ENCODE results near the gene CPSF3.
"Not testable (repeated sequence)": the region's sequence is repeated elsewhere in the genome, so short reads cannot be mapped to it uniquely, and the experiment has no call there.

The CPSF3 gene

DNA sequence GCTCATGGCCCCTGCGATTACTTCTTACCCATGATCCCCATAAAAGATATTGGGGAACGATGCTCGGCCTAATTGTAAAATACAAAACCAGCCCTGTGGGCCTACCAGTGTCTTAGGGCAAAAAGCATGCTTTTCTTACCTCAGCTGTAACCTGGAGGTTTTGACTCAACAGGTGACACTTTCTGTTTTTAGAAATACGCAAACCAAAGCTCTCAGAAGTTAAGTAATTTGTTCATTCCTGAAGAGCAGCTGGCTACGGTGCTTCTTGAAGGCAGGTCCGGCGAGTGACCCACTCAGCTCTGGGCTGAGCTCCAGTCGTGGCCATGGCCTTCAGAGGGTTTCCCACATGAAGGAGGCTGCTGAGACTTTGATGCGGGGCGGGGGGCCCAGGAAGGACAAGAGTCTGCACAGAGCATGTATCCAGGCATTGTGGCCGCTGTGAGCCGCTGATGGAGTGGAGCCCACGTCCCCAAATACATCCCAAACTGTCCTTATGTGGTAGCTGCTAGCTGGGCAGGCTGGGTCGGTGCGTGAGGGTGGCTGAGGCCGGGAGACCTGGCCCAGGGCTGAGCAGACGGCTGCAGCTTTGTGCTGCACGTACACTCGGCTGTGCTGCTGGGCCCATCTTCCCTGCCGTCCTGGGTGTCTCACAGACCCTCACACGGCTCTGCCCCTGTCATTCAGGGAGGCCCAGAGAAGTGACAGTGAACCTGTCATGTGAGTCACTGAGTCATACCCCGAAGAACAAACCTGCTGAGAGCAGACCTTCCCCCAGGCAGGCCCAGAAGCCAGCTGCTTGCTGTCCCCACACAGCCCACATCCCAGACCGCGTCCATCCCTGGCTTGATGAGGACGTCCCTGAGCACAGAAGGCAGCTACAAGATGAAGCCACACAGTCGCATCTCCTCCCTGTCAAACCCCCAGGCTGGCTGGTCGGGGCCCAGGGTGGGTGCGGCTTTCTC lies 34.2 kb upstream of the CPSF3 start:
- H3K4me1 ChIP-seq (ENCODE audit: insufficient read depth, low read length) = peaks cover 13% of the 10 kb centered on the region
- H2AFZ ChIP-seq (ENCODE audit: low read depth, low read length) = no peak overlapping the region

DNA sequence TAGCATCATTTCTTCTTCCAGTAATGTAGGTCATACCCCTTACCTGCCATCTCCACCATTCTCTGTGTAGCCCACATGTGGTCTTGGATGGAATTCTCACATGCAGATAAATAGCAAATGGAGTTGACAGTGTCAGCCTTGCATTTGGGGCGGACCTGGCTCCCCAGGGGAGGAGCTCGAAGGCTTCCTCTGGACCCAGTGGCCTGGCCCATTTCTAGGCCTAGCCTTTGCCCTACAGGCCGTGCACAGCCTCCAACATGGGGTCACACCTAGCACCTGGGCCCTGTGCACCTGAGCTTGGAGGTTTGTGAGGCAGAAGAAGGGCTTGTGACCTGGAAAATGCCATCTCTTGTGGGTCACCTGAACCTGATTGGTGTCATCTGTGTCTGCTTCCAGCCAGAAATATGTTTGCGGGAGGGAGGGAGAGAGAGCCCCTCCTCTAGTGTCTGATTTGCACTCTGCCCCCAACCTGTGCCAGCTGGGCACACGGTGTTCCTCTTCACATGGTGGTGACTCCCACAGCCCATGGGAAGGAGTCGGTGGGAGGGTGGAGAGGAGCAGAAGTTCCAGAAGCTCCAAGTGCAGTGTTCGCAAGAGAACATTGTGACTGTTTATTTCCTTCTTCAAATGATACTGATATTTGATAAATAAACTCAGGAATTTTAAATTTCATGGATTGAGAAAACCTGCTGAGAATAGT lies 33.2 kb upstream of the CPSF3 start:
- no peaks in the 10 kb centered on the region for H3K27me3 ChIP-seq (ENCODE audit: insufficient read depth, low read length)
- peaks cover 77% of the 10 kb centered on the region for H3K36me3 ChIP-seq (ENCODE audit: insufficient read depth, low read length)
- H2AFZ ChIP-seq (ENCODE audit: low read depth, low read length) = no peak overlapping the region
- no peak overlapping the region for H3K4me3 ChIP-seq (ENCODE audit: low read length)
- peaks cover 13% of the 10 kb centered on the region for H3K4me1 ChIP-seq (ENCODE audit: insufficient read depth, low read length)
- H3K9me3 ChIP-seq (ENCODE audit: low read length) = no peaks in the 10 kb centered on the region

More for the DNA sequence above, 34.2 kb upstream of the CPSF3 start:
- no peaks in the 10 kb centered on the region for H3K9me3 ChIP-seq (ENCODE audit: low read length)
- peaks cover 80% of the 10 kb centered on the region for H3K36me3 ChIP-seq (ENCODE audit: insufficient read depth, low read length)
- no peaks in the 10 kb centered on the region for H3K27me3 ChIP-seq (ENCODE audit: insufficient read depth, low read length)
- no peak overlapping the region for H3K4me3 ChIP-seq (ENCODE audit: low read length)

DNA sequence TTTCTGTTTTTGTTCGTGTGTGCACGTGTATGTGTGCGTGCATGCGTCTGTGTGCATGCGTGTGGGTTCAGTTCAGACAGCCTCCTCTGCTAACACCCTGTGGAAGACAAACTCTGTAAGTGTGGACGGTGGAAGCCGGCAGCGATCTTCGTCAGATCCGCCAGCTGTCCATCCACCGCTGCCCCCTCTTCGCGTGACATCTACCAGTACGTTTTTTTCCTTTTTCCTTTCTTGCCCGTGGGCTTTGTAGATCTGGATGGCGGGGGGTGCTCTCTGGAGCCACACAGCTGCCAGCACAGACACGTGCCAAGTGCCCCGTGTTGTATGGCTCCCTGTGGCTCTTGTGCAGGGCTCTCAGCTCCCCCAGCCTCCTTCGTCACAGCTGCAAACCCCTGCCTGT lies 32.5 kb upstream of the CPSF3 start:
- H3K36me3 ChIP-seq (ENCODE audit: insufficient read depth, low read length) = peaks cover 73% of the 10 kb centered on the region
- H2AFZ ChIP-seq (ENCODE audit: low read depth, low read length) = no peak overlapping the region
- H3K4me3 ChIP-seq (ENCODE audit: low read length) = no peak overlapping the region
- no peaks in the 10 kb centered on the region for H3K9me3 ChIP-seq (ENCODE audit: low read length)
- H3K4me1 ChIP-seq (ENCODE audit: insufficient read depth, low read length) = peaks cover 13% of the 10 kb centered on the region
- no peaks in the 10 kb centered on the region for H3K27me3 ChIP-seq (ENCODE audit: insufficient read depth, low read length)

DNA sequence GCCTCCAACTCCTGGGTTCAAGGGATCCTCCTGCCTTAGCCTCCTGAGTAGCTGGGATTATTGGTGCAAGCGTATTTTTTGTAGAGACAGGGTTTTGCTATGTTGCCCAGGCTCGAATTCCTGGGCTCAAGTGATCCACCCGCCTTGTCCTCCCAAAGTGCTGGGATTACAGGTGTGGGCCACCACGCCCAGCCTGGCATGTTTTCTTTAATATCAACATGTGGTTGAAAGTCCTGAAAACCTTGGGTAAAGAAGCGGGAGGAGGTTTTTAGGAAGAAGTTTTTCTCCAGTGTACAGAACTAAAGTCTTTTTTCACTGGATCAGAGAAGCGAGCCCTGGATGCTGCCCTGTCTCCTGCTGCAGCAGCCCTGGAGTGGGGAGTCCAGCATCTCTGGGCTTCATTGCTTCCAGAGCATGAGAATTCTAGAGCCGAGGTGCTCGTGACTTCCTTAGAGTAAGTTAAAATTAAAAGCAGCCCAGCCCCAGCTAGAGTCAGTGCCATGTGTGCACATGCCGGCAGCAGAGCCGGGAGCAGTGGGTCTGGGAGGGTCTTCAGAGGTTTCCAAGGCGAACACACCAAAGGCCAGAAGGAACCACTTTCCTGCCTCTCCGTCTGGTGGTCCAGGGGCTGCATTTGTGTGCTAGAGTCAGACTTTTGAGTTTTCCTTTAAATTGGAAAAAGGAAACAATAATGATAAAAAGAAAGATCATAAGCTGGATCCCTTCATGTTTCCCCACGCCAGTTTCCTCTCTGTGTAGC lies 31.3 kb upstream of the CPSF3 start:
- H3K4me1 ChIP-seq (ENCODE audit: insufficient read depth, low read length) = peaks cover 13% of the 10 kb centered on the region
- H3K36me3 ChIP-seq (ENCODE audit: insufficient read depth, low read length) = peaks cover 72% of the 10 kb centered on the region
- H3K27me3 ChIP-seq (ENCODE audit: insufficient read depth, low read length) = no peaks in the 10 kb centered on the region
- H3K4me3 ChIP-seq (ENCODE audit: low read length) = no peak overlapping the region
- H2AFZ ChIP-seq (ENCODE audit: low read depth, low read length) = no peak overlapping the region
- H3K9me3 ChIP-seq (ENCODE audit: low read length) = no peaks in the 10 kb centered on the region

DNA sequence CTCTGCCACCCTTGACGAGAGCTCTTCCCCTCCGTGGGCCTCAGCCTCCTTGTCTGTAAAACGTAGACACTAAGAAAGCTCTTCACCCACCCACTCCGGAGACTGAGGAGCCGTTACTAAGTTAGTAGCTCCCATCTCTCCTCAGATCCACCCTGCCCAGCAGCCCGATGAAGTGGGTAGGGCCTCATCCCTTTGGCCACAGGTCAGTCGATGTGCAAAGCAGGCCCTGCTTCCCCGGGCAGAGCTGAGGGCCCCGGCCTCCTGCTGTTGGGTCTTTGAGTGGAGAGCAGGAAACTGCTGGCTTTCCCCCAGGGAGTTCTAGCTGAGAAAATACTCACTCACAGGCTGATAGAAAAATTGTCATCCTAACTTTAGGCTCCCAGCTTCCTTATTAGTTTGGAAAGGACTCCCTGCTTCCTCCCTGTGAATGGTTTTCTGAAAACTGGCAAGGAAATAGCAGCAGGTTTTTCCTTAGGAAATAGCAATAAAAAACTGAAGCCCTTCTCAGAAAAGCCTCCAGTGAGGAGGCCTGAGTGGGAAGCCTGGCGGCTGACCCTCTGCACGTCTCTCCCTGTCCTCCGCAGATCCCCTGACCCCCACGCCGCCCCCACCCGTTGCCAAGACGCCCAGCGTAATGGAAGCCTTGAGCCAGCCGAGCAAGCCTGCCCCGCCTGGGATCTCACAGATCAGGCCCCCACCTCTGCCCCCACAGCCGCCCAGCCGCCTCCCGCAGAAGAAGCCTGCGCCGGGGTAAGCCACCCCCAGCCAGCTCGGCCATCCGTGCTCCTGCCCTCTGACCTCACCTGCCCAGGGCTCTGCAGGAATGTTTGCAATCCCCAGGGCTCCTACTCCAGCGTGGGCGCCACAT lies 30.3 kb upstream of the CPSF3 start:
- H3K36me3 ChIP-seq (ENCODE audit: insufficient read depth, low read length) = peaks cover 63% of the 10 kb centered on the region
- no peaks in the 10 kb centered on the region for H3K9me3 ChIP-seq (ENCODE audit: low read length)
- peaks cover 13% of the 10 kb centered on the region for H3K4me1 ChIP-seq (ENCODE audit: insufficient read depth, low read length)

DNA sequence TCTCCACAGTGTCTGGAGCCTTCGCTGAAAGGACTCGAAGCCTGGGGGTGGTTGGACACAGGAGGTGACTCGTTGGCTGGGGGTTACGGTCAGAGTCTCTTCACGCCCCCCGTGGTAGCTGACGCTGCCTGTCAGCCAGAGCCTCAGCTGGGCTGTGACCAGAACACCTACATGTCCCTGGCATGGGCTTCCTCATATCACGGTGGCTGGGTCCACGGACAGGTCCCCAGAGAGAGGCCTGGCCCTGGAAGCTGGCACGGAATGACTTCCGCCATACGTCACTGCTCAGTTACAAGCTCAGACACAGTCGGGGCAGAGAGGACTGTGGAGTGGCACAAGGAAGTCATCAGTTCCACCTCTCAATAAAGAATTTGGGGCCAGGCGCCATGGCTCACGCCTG lies 28.6 kb upstream of the CPSF3 start:
- H3K4me3 ChIP-seq (ENCODE audit: low read length) = no peak overlapping the region
- H3K36me3 ChIP-seq (ENCODE audit: insufficient read depth, low read length) = peaks cover 53% of the 10 kb centered on the region
- no peaks in the 10 kb centered on the region for H3K9me3 ChIP-seq (ENCODE audit: low read length)
- no peak overlapping the region for H2AFZ ChIP-seq (ENCODE audit: low read depth, low read length)
- H3K27me3 ChIP-seq (ENCODE audit: insufficient read depth, low read length) = no peaks in the 10 kb centered on the region
- H3K4me1 ChIP-seq (ENCODE audit: insufficient read depth, low read length) = peaks cover 13% of the 10 kb centered on the region

More for the DNA sequence above, 30.3 kb upstream of the CPSF3 start:
- no peaks in the 10 kb centered on the region for H3K27me3 ChIP-seq (ENCODE audit: insufficient read depth, low read length)
- no peak overlapping the region for H2AFZ ChIP-seq (ENCODE audit: low read depth, low read length)
- H3K4me3 ChIP-seq (ENCODE audit: low read length) = no peak overlapping the region

DNA sequence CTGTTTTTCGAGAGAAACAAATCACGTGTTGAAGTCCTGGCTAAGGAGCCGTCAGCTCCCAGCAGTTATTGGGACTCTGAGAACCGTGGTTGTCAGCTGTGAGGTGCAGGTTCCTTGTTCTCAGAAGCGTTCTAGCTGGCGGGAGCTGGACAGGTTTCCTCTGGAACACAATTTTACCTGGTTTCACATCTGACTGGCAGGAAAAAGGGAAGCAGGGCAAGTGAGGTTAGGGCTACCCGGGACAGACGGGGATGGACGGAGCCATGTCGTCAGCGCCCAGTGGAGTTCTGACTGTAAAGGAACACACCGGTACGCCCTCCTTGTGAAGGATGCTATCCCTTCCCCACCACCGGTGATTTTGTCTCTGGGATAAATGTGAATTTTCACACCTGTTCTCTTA lies 26.3 kb upstream of the CPSF3 start:
- H3K36me3 ChIP-seq (ENCODE audit: insufficient read depth, low read length) = peaks cover 52% of the 10 kb centered on the region

DNA sequence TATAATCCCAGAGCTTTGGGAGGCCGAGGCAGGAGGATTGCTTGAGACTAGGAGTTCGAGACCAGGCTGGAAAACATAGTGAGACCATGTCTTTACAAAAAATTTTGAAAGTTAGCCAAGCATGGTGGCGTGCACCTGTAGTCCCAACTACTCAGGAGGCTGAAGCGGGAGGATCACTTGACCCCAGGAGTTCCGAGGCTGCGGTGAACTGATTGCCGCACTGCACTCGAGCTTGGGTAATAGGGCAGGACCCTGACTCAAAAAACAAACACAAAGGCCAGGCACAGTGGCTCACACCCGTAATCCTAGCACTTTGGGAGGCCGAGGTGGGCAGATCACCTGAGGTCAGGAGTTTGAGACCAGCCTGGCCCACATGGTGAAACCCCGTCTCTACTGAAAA lies 25.2 kb upstream of the CPSF3 start:
- peaks cover 60% of the 10 kb centered on the region for H3K36me3 ChIP-seq (ENCODE audit: insufficient read depth, low read length)
- not testable (repeated sequence) for H3K4me1 ChIP-seq (ENCODE audit: insufficient read depth, low read length); H2AFZ ChIP-seq (ENCODE audit: low read depth, low read length); H3K27me3 ChIP-seq (ENCODE audit: insufficient read depth, low read length); H3K9me3 ChIP-seq (ENCODE audit: low read length); H3K4me3 ChIP-seq (ENCODE audit: low read length)

More for the DNA sequence above, 26.3 kb upstream of the CPSF3 start:
- Histone ChIP-seq H3K27me3 (ENCODE audit: insufficient read depth, low read length) (no peaks in the 10 kb centered on the region), H2AFZ (ENCODE audit: low read depth, low read length) (no peak overlapping the region), H3K4me1 (ENCODE audit: insufficient read depth, low read length) (peaks cover 11% of the 10 kb centered on the region), H3K4me3 (ENCODE audit: low read length) (no peak overlapping the region), H3K9me3 (ENCODE audit: low read length) (no peaks in the 10 kb centered on the region)

DNA sequence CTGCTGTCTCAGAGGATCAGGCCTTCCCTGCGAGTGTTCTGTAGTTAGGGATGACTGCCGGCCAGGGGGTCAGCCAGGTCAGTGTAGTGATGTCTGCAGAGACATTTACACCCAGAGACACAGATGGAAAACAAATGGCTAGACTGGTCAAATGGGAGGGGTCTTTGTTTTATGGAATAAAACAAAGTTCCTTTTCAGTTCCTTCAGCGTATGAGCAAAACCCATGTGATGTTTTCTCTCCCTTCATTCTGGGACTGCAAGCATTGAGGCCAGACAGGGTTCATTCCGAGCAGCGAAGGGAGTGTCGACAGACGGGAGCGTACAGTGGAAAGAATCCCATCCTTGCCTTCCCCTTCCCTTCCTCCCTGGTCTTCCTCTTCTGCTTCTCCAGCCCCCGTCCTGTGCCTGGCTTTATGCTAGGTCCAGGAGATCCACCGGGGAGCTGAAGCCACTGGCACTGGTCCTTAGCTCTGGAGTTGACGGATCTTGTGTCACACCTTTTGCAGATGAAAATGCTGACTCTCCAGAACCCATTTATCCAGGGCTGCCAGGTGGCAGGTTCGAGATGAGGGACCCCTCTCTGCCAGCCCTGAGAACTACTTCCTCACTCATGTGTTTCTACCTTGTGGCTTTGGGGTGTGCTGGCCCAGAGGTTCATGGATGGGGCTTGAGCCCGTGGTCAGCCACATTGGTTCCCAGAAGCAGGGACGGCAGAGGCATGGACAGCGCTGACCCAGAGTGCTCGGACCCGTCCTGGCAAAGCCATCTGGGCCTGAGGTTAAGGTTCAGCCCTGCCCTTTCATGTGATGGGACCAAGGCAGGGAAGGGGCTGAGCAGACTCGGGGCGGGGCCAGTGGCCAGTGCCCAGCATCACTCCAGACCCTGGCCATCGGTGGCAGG lies 24.3 kb upstream of the CPSF3 start:
- Histone ChIP-seq H3K9me3 (ENCODE audit: low read length) (no peaks in the 10 kb centered on the region), H3K4me1 (ENCODE audit: insufficient read depth, low read length) (no peaks in the 10 kb centered on the region), H3K27me3 (ENCODE audit: insufficient read depth, low read length) (no peaks in the 10 kb centered on the region), H3K4me3 (ENCODE audit: low read length) (no peak overlapping the region), H2AFZ (ENCODE audit: low read depth, low read length) (no peak overlapping the region), H3K36me3 (ENCODE audit: insufficient read depth, low read length) (peaks cover 61% of the 10 kb centered on the region)

DNA sequence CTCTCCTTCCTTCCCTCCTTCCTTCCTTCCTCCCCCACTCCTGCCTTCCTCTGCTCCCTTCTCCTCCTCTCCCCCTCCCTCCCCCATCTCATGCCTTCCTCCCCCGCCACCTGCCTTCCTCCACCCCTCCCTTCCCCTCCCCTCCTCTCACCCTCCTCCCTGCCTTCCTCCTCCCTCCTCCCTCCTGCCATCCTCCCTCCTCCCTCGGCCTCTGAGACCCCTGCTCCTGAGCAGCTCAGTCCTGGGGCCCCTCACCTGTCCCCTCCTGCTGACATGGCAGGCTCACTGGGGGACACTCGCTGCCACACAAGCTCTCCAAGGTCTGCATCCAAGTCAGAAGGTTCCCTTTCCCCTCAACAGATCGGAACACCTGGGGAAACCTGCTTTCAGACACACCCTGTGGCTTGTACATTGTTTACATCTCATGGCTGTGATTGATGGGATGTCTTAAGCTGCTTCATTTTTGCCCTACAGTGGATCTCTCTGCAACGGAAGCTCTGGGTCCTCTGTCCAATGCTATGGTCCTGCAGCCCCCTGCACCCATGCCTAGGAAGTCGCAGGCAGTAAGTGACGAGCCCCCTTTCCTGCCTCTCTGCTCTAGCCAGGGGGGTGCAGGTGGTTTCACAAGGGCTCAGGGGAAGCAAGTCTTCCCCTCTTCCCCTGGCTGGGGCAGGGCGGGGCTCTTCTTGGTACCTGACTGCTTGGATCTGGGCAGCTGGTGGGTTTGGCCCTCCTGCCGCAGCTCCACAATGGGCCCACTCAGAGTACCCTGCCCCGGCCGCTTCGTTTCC lies 23.0 kb upstream of the CPSF3 start:
- no peak overlapping the region for H3K4me3 ChIP-seq (ENCODE audit: low read length)
- H3K9me3 ChIP-seq (ENCODE audit: low read length) = no peaks in the 10 kb centered on the region
- H2AFZ ChIP-seq (ENCODE audit: low read depth, low read length) = no peak overlapping the region
- peaks cover 56% of the 10 kb centered on the region for H3K36me3 ChIP-seq (ENCODE audit: insufficient read depth, low read length)
- no peaks in the 10 kb centered on the region for H3K27me3 ChIP-seq (ENCODE audit: insufficient read depth, low read length)
- H3K4me1 ChIP-seq (ENCODE audit: insufficient read depth, low read length) = no peaks in the 10 kb centered on the region

DNA sequence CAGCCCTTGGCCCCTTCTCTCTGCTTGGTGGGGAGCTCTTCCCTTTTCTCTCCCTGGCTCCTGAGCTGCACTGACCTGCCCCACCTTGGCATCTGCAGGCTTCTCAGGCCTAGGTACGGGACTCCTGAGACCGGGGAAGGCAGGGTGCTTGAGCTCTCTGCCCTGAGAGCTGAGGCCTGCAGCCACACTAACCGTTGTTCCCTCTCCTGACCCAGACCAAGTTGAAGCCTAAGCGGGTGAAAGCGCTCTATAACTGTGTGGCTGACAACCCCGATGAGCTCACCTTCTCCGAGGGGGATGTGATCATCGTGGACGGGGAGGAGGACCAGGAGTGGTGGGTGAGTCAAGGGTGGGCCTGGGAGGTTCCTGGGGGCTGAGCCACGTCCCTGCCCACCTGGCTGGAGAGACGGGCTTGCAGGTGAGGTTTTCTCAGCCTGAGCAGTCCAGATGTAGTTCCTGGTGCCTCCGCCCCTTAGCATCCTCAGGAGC lies 22.4 kb upstream of the CPSF3 start:
- H2AFZ ChIP-seq (ENCODE audit: low read depth, low read length) = no peak overlapping the region
- no peaks in the 10 kb centered on the region for H3K4me1 ChIP-seq (ENCODE audit: insufficient read depth, low read length)
- H3K27me3 ChIP-seq (ENCODE audit: insufficient read depth, low read length) = no peaks in the 10 kb centered on the region
- H3K36me3 ChIP-seq (ENCODE audit: insufficient read depth, low read length) = peaks cover 54% of the 10 kb centered on the region
- H3K4me3 ChIP-seq (ENCODE audit: low read length) = no peak overlapping the region
- H3K9me3 ChIP-seq (ENCODE audit: low read length) = no peaks in the 10 kb centered on the region

All from neuron (in vitro differentiated cells).